HepG2 (cell line): ENCODE results near the gene NUDT8.

ENCODE experiments used
- ATF1 ChIP-seq: IDR thresholded peaks from 2 replicates; pipeline ENCODE4 v1.6.1; 2016; ENCODE audit warnings: mild to moderate bottlenecking, control low read depth
- HNRNPK ChIP-seq: fragments of 200-400 bp; formaldehyde crosslinking; IDR thresholded peaks from 2 replicates; pipeline ENCODE4 v1.6.1; 2018; ENCODE audit warnings: low read length, low read depth, moderate library complexity, mild to moderate bottlenecking; ENCODE audit not compliant: poor library complexity, severe bottlenecking
- TAF1 ChIP-seq: sonication (generic); formaldehyde crosslinking; IDR thresholded peaks from 2 replicates; pipeline ENCODE4 v1.4.0; 2020; ENCODE audit warnings: missing genetic modification reagents
- ZNF143 ChIP-seq: sonication (generic); formaldehyde crosslinking; IDR thresholded peaks from 2 replicates; pipeline ENCODE4 v1.4.0; 2020; ENCODE audit warnings: missing genetic modification reagents
- ZNF768 ChIP-seq: sonication (generic); formaldehyde crosslinking; IDR thresholded peaks from 2 replicates; pipeline ENCODE4 v1.4.0; 2020; ENCODE audit warnings: missing genetic modification reagents
- TF ChIP-seq, protein P1 (sequence below): sonication (generic); formaldehyde crosslinking; IDR thresholded peaks from 2 replicates; pipeline ENCODE4 v1.8.1; 2022; ENCODE audit warnings: mild to moderate bottlenecking, missing genetic modification reagents

DNA sequence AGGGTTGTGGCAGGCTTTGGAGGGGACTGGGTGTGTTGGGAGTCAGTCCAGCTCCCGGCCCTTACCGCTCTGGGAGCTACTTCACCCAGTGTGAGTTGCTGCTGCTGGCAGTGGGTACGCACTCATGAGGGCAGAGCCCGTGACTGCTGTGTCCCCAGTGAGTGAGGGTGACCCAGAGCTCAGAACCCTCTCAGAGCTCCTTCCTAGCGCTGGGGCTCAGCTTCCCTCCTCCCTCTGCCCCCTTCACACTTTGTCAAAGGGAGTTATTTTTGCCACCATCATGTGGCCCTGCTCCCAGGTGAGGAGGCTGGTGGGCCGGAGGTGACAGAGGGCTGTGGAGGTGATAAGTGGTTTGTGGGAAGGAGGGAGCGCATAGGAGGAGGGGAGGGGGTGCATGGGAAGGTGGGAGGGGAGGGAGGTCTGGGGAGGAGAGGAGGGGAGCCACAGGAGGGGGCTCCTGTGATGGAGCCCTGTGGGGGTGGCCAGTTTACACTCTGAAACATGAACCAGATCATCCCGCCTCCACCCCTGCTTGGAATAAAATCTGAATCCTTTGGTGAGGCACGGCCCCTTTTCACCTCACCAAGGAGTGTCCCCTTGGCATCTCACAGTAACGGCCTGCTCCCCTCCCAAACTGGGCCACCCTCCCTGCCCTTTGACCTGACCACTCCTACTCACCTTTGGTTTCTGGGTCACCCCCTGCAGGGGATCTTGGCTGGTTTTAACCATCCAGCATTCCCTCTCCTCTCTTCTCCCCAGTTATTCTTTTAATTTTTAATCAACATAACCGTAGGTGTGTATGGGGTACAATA lies 13.1 kb downstream of the NUDT8 start:
- no peak for TF ChIP-seq ATF1 (CRISPR knock-in tag)
- no peak for TF ChIP-seq ZNF143
- no peak for TF ChIP-seq HNRNPK
- no peak for TF ChIP-seq TAF1 (CRISPR knock-in tag)
- TF ChIP-seq, protein P1, sequence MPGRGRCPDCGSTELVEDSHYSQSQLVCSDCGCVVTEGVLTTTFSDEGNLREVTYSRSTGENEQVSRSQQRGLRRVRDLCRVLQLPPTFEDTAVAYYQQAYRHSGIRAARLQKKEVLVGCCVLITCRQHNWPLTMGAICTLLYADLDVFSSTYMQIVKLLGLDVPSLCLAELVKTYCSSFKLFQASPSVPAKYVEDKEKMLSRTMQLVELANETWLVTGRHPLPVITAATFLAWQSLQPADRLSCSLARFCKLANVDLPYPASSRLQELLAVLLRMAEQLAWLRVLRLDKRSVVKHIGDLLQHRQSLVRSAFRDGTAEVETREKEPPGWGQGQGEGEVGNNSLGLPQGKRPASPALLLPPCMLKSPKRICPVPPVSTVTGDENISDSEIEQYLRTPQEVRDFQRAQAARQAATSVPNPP, result no peak
- no peak for TF ChIP-seq ZNF768 (CRISPR knock-in tag)
